Neuronal stem cell (in vitro differentiated cells): ENCODE measurements around the gene CDK15.

ENCODE experiments used
- DNase-seq: peaks from one replicate; pipeline ENCODE4 v3.0.0-alpha.2; 2013; ENCODE audit warnings: low spot score
- H2AFZ ChIP-seq: one replicate; pipeline ENCODE4 v1.6.1; 2013; ENCODE audit warnings: mild to moderate bottlenecking, low read length, inconsistent platforms
- H2AK5ac ChIP-seq: 2 replicates; pipeline ENCODE4 v1.6.1; 2013; ENCODE audit warnings: low read depth, mild to moderate bottlenecking, inconsistent platforms, low read length, moderate library complexity, mixed read lengths
- H2BK120ac ChIP-seq: 2 replicates; pipeline ENCODE4 v1.6.1; 2013; ENCODE audit warnings: low read depth, mild to moderate bottlenecking, inconsistent platforms, low read length, moderate library complexity, mixed read lengths
- H2BK12ac ChIP-seq: one replicate; pipeline ENCODE4 v1.6.1; 2013; ENCODE audit warnings: low read length, inconsistent platforms
- H2BK15ac ChIP-seq: 2 replicates; pipeline ENCODE4 v1.6.1; 2013; ENCODE audit warnings: mild to moderate bottlenecking, low read length, inconsistent platforms, mixed read lengths
- H2BK5ac ChIP-seq: one replicate; pipeline ENCODE4 v1.6.1; 2013; ENCODE audit warnings: inconsistent platforms, mild to moderate bottlenecking, low read length, moderate library complexity
- H3K14ac ChIP-seq: one replicate; pipeline ENCODE4 v1.6.1; 2013; ENCODE audit warnings: low read length, inconsistent platforms
- H3K18ac ChIP-seq: 2 replicates; pipeline ENCODE4 v1.6.1; 2013; ENCODE audit warnings: low read length, inconsistent platforms
- H3K23ac ChIP-seq: 2 replicates; pipeline ENCODE4 v1.6.1; 2013; ENCODE audit warnings: low read depth, mild to moderate bottlenecking, mixed read lengths, low read length, inconsistent platforms; ENCODE audit not compliant: poor library complexity
- H3K27ac ChIP-seq: replicated peaks from 3 replicates; pipeline ENCODE4 v1.5.1; 2013; ENCODE audit warnings: low read length, inconsistent platforms
- H3K27me3 ChIP-seq, 3 experiments: 2 replicates each; pipeline ENCODE4 v1.6.1; 2013; ENCODE audit warnings: low read length in 3 of 3, mild to moderate bottlenecking in 2 of 3, inconsistent platforms in 1 of 3, low read depth in 1 of 3, mixed read lengths in 1 of 3, moderate library complexity in 1 of 3; ENCODE audit not compliant: control insufficient read depth in 3 of 3, insufficient read depth in 3 of 3
- H3K36me3 ChIP-seq, 2 donors: replicated peaks in 1 of 2; 2 replicates each; pipeline ENCODE4 v1.6.1; 2013; ENCODE audit warnings: low read length in 2 of 2; ENCODE audit not compliant: control insufficient read depth in 2 of 2, insufficient read depth in 2 of 2
- H3K4ac ChIP-seq: 2 replicates; pipeline ENCODE4 v1.6.1; 2013; ENCODE audit warnings: inconsistent platforms, mild to moderate bottlenecking, low read length, moderate library complexity
- H3K4me1 ChIP-seq, 2 donors: 1 replicate in 1 of 2; 2 replicates in 1 of 2; pipeline ENCODE4 v1.6.1; 2013; ENCODE audit warnings: low read length in 2 of 2, low read depth in 1 of 2; ENCODE audit not compliant: control insufficient read depth in 2 of 2, insufficient read depth in 1 of 2
- H3K4me2 ChIP-seq: one replicate; pipeline ENCODE4 v1.6.1; 2013; ENCODE audit warnings: mild to moderate bottlenecking, low read length, inconsistent platforms; ENCODE audit not compliant: insufficient read depth, poor library complexity, severe bottlenecking
- H3K4me3 ChIP-seq, 2 donors: 2 replicates each; pipeline ENCODE4 v1.5.1; 2013; ENCODE audit warnings: low read length in 2 of 2, mild to moderate bottlenecking in 2 of 2, inconsistent platforms in 1 of 2, moderate library complexity in 1 of 2
- H3K79me1 ChIP-seq: one replicate; pipeline ENCODE4 v1.6.1; 2013; ENCODE audit warnings: low read depth, mild to moderate bottlenecking, inconsistent platforms, low read length, moderate library complexity
- H3K9ac ChIP-seq: one replicate; pipeline ENCODE4 v1.6.1; 2013; ENCODE audit warnings: mild to moderate bottlenecking, low read depth, low read length, inconsistent platforms; ENCODE audit not compliant: poor library complexity
- H3K9me3 ChIP-seq, 2 donors: replicated peaks in 1 of 2; 2 replicates each; pipeline versions ENCODE3 to v1.6.1; 2013; ENCODE audit warnings: low read length in 2 of 2, mild to moderate bottlenecking in 2 of 2, inconsistent platforms in 1 of 2, low read depth in 1 of 2, mixed read lengths in 1 of 2, moderate library complexity in 1 of 2; ENCODE audit not compliant: control insufficient read depth in 2 of 2, insufficient read depth in 1 of 2
- H4K8ac ChIP-seq: one replicate; pipeline ENCODE4 v1.6.1; 2013; ENCODE audit warnings: low read depth, mild to moderate bottlenecking, inconsistent platforms, low read length, moderate library complexity
- H4K91ac ChIP-seq: one replicate; pipeline ENCODE4 v1.6.1; 2013; ENCODE audit warnings: low read length, low read depth, mild to moderate bottlenecking, inconsistent platforms; ENCODE audit not compliant: poor library complexity
- WGBS, 2 donors: extraction: QIAGEN DNeasy Blood & Tissue Kit; methylation state at CpG; one replicate each; pipeline ENCODE4 v1.1.7; 2013; ENCODE audit warnings: missing lambda C conversion rate in 2 of 2, mixed read lengths in 1 of 2; ENCODE audit not compliant: insufficient read length in 2 of 2, insufficient replicate concordance in 1 of 2; ENCODE audit errors: extremely low coverage in 2 of 2; 5-methylcytosine and 5-hydroxymethylcytosine counted together

CDK15 gene

GRCh38 chr2:201904538-201905420, 98.4 kb downstream of the CDK15 start:
- no peaks in the 10 kb centered on the region for H3K27me3 ChIP-seq
- no peak overlapping the region for H2BK120ac ChIP-seq
- no peaks in the 10 kb centered on the region for H3K79me1 ChIP-seq
- H3K4ac ChIP-seq, result no peak overlapping the region
- no peak for DNase-seq
- H3K27ac ChIP-seq, result no peak overlapping the region
- H2AK5ac ChIP-seq, result no peak overlapping the region
- H3K36me3 ChIP-seq, result no peaks in the 10 kb centered on the region
- no CpG with 5 or more reads among the region's 5 CpGs for WGBS, 2 donors
- no peak overlapping the region for H3K23ac ChIP-seq
- no peak overlapping the region for H3K4me3 ChIP-seq
- peaks cover 6 to 7% of the 10 kb centered on the region in 2 donors for H3K4me1 ChIP-seq
- no peak overlapping the region for H3K14ac ChIP-seq
- no peaks in the 10 kb centered on the region for H3K9me3 ChIP-seq
- H2BK5ac ChIP-seq, result no peak overlapping the region
- H4K91ac ChIP-seq, result no peak overlapping the region
- H4K8ac ChIP-seq, result no peak overlapping the region
- no peak overlapping the region for H2BK12ac ChIP-seq
- H3K4me2 ChIP-seq, result no peak overlapping the region
- no peak overlapping the region for H2BK15ac ChIP-seq
- no peak overlapping the region for H3K9ac ChIP-seq
- H3K18ac ChIP-seq, result no peak overlapping the region
- H2AFZ ChIP-seq, result peak overlapping the region; percentile 28

DNA sequence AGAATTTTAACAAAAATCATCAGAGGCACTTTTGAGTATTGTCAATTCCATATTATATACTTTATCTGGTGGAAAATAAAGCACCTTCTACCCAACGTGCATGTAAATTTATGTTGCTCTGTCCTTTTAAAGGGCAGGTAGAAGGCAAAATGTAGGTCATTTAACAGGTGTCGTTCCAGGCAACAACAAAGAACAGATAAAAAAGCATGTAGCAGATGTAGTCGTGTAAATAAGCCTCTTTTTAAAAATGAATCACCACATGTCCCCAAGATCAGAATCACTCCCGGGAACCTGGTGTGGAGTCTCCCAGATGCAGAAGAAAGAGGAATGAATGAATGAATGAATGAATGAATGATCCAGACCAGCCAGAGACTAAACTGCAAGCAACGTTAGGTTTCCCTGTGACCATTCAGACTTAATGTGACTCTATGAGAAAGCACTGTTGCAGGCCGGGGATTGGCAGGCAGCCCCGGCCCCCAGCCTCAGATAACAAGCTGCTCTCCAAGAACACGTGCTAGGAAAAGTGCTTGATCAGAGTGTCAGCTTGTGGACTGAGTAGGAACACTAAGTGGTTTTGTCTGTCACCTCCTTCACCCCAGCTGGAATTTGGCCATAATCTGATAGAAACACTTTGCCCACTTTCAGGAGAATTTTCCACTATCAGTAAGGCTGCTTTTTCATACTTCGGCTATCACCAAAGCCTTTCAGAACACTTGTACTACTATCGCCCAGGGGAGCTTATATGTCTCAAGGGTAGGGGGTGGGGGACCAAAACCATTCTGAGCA, 100.6 kb downstream of the CDK15 start:
- no peak overlapping the region for H2BK12ac ChIP-seq
- H4K91ac ChIP-seq, result no peak overlapping the region
- H3K9ac ChIP-seq, result no peak overlapping the region
- no peak overlapping the region for H3K4ac ChIP-seq
- H3K4me3 ChIP-seq, result no peak overlapping the region
- H3K18ac ChIP-seq, result no peak overlapping the region
- DNase-seq, result no peak
- no peaks in the 10 kb centered on the region for H3K9me3 ChIP-seq
- no peak overlapping the region for H2BK15ac ChIP-seq
- no CpG with 5 or more reads among the region's 10 CpGs for WGBS, 2 donors
- no peak overlapping the region for H3K27ac ChIP-seq
- H2AK5ac ChIP-seq, result no peak overlapping the region
- H3K36me3 ChIP-seq, result no peaks in the 10 kb centered on the region
- no peaks in the 10 kb centered on the region for H3K27me3 ChIP-seq
- no peaks in the 10 kb centered on the region for H3K79me1 ChIP-seq
- no peak overlapping the region for H2BK5ac ChIP-seq
- no peak overlapping the region for H4K8ac ChIP-seq
- H2AFZ ChIP-seq, result peak overlapping the region; percentile 6
- H3K4me1 ChIP-seq, result peaks cover 3% of the 10 kb centered on the region in 2 donors
- no peak overlapping the region for H3K14ac ChIP-seq
- no peak overlapping the region for H3K4me2 ChIP-seq
- no peak overlapping the region for H3K23ac ChIP-seq
- no peak overlapping the region for H2BK120ac ChIP-seq

GRCh38 chr2:201907563-201907881, 101.2 kb downstream of the CDK15 start:
- Histone ChIP-seq H3K79me1 (no peaks in the 10 kb centered on the region), H3K18ac (no peak overlapping the region), H3K36me3 (no peaks in the 10 kb centered on the region), H2BK15ac (no peak overlapping the region), H3K9ac (no peak overlapping the region), H2AFZ (peak overlapping the region; percentile 6), H3K27me3 (peaks cover 0 to 3% (median 0%) of the 10 kb centered on the region in 3 experiments), H3K4ac (no peak overlapping the region), H3K4me3 (no peak overlapping the region), H2BK120ac (no peak overlapping the region), H2BK12ac (no peak overlapping the region), H2BK5ac (no peak overlapping the region), H2AK5ac (no peak overlapping the region), H3K23ac (no peak overlapping the region), H4K91ac (no peak overlapping the region), H4K8ac (no peak overlapping the region), H3K27ac (no peak overlapping the region), H3K9me3 (no peaks in the 10 kb centered on the region), H3K4me1 (peaks cover 0 to 3% of the 10 kb centered on the region in 2 donors), H3K4me2 (no peak overlapping the region), H3K14ac (no peak overlapping the region)
- no peak for DNase-seq
- WGBS, 2 donors, result no CpG with 5 or more reads among the region's 4 CpGs

- Histone ChIP-seq H2AK5ac (no peak overlapping the region), H2BK15ac (no peak overlapping the region), H2BK120ac (no peak overlapping the region), H3K27me3 (peaks cover 0 to 3% (median 0%) of the 10 kb centered on the region in 3 experiments), H3K4ac (no peak overlapping the region), H3K9ac (no peak overlapping the region), H3K9me3 (no peaks in the 10 kb centered on the region), H3K4me1 (peaks cover 0 to 3% of the 10 kb centered on the region in 2 donors), H4K91ac (no peak overlapping the region), H3K36me3 (no peaks in the 10 kb centered on the region), H3K23ac (no peak overlapping the region), H4K8ac (no peak overlapping the region), H3K4me2 (no peak overlapping the region), H3K79me1 (no peaks in the 10 kb centered on the region), H3K14ac (no peak overlapping the region), H3K4me3 (no peak overlapping the region), H2BK12ac (no peak overlapping the region), H3K18ac (no peak overlapping the region), H2AFZ (no peak overlapping the region), H2BK5ac (no peak overlapping the region), H3K27ac (no peak overlapping the region)
- WGBS, 2 donors, result no CpG with 5 or more reads among the region's 2 CpGs
- DNase-seq, result no peak
Observed at GRCh38 chr2:201908901-201909300, 102.6 kb downstream of the CDK15 start.
